HG03520 (cell line): Measurements from ENCODE around the gene STK39.

Experiments
- ATAC-seq: cut with Tn5 transposase; IDR thresholded peaks from one replicate; pipeline ENCODE4 v1.9.1; 2021; ENCODE audit warnings: mild to moderate bottlenecking, moderate library complexity; ENCODE audit not compliant: unreplicated experiment

Gene STK39

GRCh38 chr2:168244318-168244717 lies 3.1 kb downstream of the STK39 start:
- ATAC-seq = no peak

GRCh38 chr2:168243061-168243460 lies 4.3 kb downstream of the STK39 start:
- no peak for ATAC-seq

DNA sequence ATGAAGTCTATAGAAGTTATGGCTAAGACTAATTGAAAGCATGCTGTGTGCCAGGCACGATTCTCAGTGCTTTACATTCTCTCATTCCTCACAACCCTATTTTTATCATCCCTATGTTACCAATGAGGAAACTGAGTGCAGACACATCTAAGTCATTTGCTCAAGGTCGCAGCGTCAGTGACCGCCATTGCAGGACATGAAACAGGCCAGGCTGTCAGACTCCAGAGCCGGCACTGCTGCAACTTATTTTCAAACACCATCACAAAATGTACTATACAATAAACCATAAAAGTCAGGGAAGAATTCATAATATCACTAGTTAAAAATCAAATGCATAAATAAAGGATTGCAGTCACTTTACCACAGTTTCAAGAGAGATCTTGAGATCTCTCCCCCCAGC lies 5.6 kb downstream of the STK39 start:
- no peak for ATAC-seq

DNA sequence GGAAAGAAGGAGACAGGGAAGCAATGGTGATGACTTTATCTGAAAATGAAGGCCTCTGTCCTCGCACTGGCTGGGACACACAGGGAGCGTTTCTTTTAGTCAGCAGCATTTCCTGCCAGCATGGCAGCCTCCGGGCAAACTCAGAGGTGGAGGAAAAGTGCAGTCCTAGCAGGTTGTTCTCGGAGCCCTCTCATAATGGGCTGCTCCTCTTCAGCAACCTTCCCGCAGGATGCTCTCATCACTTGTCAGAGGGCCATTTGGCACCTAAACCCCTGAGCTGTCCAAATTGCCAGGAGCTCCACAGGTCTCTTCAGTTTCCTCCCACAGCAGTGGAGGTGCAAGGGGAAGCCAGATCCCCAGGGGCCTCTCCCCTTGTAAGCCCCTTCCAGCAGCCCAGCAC lies 6.2 kb downstream of the STK39 start:
- ATAC-seq = no peak

- ATAC-seq = no peak
These were observed 8.1 kb downstream of the STK39 start for GRCh38 chr2:168239281-168239680.

DNA sequence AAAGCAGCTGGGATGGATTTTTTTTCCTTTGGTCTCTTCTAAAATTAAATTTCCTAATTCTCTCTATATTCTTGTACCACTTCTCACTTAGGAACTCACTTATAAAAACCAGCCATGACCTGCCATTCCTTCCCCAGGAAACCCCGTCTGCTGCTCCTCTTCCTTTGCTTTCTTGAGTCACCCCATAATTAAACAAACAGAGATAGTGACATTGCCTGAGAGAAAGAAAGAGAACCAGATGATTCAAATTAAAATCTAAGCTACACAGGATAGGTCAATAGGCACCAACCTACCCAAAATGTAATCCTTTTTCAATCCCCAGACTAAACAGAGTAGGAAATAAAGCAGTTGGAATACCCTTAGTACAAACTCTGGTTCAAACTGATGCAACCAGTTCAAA lies 9.7 kb downstream of the STK39 start:
- no peak for ATAC-seq

DNA sequence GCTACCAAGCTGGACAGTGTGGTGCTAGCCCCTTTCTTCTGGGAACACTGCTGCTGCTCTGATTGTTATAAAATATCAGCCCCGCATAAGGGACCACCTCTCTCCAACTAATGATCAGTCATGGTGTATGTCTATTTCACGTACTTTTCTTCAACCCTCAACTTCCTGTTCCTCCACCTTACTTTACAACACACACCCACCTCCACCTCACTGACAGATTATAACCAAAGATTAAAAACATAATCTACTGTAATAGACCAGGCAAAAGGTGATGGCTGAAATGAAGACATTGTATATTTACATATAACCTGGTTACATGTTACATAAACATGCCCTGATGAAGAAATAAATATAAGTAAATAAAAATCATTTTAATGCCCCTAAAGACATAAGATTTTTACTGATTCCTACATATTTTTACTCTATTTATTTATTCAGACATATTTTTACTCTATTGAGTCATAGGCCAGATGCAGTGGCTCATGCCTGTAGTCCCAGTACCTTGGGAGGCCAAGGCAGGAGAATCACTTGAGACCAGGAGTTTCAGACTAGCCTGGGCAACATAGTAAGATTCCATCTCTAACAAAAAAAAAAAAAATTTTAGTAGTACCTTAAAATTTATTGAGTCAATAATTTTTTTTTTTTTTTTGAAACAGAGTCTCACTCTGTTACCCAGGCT lies 12.8 kb downstream of the STK39 start:
- ATAC-seq = no peak

DNA sequence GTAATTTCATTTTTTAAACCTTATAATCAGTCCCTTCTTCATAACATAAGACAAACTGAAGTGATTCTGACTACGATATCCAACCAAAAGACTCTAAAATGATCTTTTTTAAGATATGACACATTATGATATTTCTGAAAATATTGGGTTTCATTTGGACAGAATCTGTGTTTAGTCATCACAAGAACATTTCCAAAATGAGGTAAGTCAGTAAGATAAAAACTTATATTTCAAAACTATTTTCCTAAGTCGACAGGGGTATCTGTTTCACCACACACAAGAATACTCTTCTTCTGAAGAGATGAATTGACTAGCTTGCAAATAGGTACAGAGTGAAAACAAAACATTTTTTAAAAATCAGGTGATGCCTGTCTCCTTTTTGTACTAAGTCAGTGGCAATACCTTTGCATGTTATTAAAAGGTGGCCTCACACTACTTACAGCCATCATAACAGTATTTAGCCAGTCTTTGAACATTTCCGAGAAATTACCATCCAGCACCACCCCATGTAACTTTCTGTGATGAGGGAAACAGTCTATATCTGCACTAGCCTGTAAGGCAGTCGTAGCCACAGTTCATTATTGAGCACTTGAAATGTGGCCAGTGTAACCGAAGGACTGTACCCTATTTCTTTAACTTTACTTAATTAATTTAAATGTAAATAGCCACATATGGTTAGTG lies 13.5 kb downstream of the STK39 start:
- ATAC-seq = no peak

- ATAC-seq = no peak
These were observed 14.2 kb downstream of the STK39 start for GRCh38 chr2:168233166-168233565.

DNA sequence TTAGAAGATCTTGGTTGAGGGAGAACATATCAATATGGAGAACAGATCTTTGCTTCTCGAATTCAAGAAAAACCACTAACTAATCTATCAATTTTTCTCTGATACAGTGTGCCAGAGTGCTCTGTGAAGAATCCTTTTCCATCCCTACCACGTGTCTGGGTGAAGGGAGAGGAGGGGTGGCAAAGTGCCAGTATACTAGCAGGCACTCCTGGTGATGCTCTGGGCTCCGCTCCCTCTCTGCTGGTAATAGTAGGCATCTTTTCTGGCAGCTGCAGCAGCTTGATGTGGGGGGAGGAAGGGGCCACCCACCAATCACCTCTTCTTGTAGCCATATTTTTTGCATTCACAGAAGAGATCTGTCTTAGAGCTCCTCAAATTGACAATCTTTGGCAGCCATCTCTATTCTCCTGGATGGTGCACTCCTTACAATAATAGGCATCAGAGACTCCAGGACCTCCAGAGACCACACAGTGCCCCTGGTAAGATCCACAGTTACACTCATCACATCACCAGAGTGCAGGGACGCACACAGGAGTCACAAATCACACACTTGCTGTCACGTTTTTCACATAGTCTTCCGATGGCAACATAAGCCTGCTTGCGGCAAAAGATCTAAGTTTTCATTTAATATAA lies 15.7 kb downstream of the STK39 start:
- no peak for ATAC-seq

GRCh38 chr2:168230389-168230788 lies 17.0 kb downstream of the STK39 start:
- ATAC-seq = no peak

- no peak for ATAC-seq
These were observed 23.0 kb downstream of the STK39 start for GRCh38 chr2:168224346-168224745.

GRCh38 chr2:168222088-168222487 lies 25.3 kb downstream of the STK39 start:
- no peak for ATAC-seq

DNA sequence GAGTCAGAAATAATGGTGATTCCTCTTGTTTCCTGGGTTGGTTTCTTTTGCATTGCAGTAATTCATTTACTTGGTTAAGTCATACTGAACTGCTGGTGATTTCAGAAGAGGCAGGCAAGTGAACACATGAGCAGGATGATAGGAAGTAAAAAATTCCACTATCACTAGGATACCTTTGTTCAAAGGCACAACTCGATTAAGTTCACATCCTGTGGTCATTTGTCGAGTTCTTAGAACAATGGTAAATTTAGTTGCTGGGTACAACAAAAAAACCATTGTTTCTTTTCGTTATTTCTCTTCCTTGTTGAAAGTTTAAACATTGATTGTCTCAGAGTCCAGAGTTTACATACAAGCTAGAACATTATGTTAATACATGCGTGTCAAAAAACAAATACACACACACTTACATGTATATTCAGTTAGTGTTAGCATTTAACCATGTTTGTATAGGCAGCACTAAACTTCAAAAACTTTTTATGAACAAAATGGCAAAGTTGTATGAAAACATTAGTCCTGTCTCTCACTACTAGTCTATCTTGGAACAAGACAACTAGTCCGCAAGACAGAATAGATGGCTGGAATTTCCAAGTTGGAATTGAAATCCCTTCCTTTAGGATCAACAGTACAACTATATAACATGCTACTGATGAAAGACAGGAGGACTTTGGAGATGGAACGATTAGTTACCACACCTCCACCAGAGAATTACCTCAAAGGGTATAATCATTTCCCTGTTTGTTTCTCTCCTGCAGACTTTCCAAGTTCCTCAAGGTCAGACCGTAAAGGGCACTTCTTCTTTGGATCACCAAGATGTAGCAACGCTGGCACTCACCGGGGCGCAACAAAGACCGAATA lies 26.2 kb downstream of the STK39 start:
- no peak for ATAC-seq

- ATAC-seq = no peak
These were observed 29.5 kb downstream of the STK39 start for GRCh38 chr2:168217920-168218319.

DNA sequence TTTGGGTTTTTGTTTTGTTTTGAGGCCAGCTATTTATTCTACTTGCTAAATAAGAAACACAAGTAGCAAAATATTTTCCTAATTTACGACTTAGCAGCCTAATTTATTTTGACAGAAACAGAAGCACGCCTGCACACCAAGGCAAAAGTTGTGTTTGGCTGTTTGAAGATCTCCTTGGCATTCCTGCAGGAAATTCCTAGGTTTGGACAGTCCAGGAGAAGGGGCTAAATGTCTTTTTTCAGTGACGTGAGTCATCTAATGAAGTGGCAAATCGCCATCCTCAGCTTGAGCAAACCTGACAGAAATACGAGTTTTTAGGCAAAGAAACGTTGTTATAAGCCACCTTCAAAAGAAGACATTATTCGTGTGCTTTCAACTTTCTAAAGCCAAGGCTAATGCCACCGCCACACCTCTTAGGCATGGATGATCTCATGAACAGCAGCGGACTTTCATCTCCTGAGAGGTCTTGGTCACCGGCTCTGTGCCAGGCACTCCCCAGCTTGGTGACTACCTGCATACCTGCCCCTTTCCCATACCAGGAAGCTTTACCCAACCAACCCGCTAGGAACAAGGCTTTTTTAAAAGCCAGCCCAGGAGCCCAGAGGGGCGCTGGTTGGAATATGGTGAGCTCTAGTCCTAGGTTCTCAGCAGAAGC lies 30.9 kb downstream of the STK39 start:
- no peak for ATAC-seq

- ATAC-seq = no peak
These were observed 31.6 kb downstream of the STK39 start for GRCh38 chr2:168215813-168216212.

- ATAC-seq = no peak
These were observed 34.5 kb downstream of the STK39 start for GRCh38 chr2:168212866-168213265.

- ATAC-seq = no peak
These were observed 35.2 kb downstream of the STK39 start for GRCh38 chr2:168212167-168212566.

GRCh38 chr2:168211664-168212163 lies 35.7 kb downstream of the STK39 start:
- ATAC-seq = peak; percentile 68
